ENCODE measurements around the gene CDH12. TPM values are rescaled to one million over a fixed set of nuclear protein-coding genes. Genes with fewer than 3 reads are reported as not detected.

Gene CDH12
- total RNA-seq, 1 experiment from 2014 or later = not detected

- no peak for ATAC-seq
- POLR2A ChIA-PET = no interaction called here
- TF ChIP-seq ELF1 (IDR thresholded peaks at IDR 0.05; ENCODE audit: borderline replicate concordance, low read depth) = no peak
- no peak for TF ChIP-seq FOSL1 (IDR thresholded peaks at IDR 0.05; ENCODE audit: low read depth)
- no peak for TF ChIP-seq SRF (IDR thresholded peaks at IDR 0.05; ENCODE audit: low read depth)
- no peak for TF ChIP-seq ZBTB33 (IDR thresholded peaks at IDR 0.05; ENCODE audit: extremely low read depth, insufficient replicate concordance, low read length)
- TF ChIP-seq POLR2AphosphoS5 (IDR thresholded peaks at IDR 0.05; ENCODE audit: low read depth, low read length) = no peak
- no peak for TF ChIP-seq ZFX (IDR thresholded peaks at IDR 0.05)
- no peak for TF ChIP-seq CEBPB (IDR thresholded peaks at IDR 0.05; ENCODE audit: low read depth)
- no peak for TF ChIP-seq CTCF (IDR thresholded peaks at IDR 0.05 in 2 of 3, conservative IDR thresholded peaks at IDR 0.05 in 1 of 3; ENCODE audit: borderline replicate concordance in 1 of 3, insufficient read depth in 1 of 3, low read depth in 2 of 3, low read length in 2 of 3)
- no peak for TF ChIP-seq SP1 (IDR thresholded peaks at IDR 0.05; ENCODE audit: low read depth)
- TF ChIP-seq EZH2 (IDR thresholded peaks at IDR 0.05) = no peak
- TF ChIP-seq EGR1 (IDR thresholded peaks at IDR 0.05; ENCODE audit: low read depth) = no peak
- no peak for TF ChIP-seq REST (IDR thresholded peaks at IDR 0.05; ENCODE audit: low read depth)
These were observed 1087.7 kb downstream of the CDH12 start for GRCh38 chr5:21765406-21765805.

More at GRCh38 chr5:21765406-21765805, 1087.7 kb downstream of the CDH12 start:
- Histone ChIP-seq H3K4me3 (replicated peaks in 1 of 2; ENCODE audit: low read depth in 1 of 2, low read length in 2 of 2) (no peak overlapping the region), H3K4me2 (ENCODE audit: low read length) (no peak overlapping the region), H3K9ac (ENCODE audit: low read length) (no peak overlapping the region), H3K27me3 (ENCODE audit: insufficient read depth, low read length) (no peaks in the 10 kb centered on the region), H2AFZ (ENCODE audit: low read depth, low read length, poor library complexity, severe bottlenecking) (no peak overlapping the region), H3K79me2 (ENCODE audit: insufficient read depth, low read length) (no peaks in the 10 kb centered on the region), H3K4me1 (ENCODE audit: control insufficient read depth in 1 of 2, insufficient read depth in 2 of 2, low read length in 2 of 2) (no peaks in the 10 kb centered on the region), H3K9me3 (ENCODE audit: control insufficient read depth in 1 of 2, insufficient read depth in 1 of 2, low read depth in 1 of 2, low read length in 2 of 2) (peaks cover 4 to 8% of the 10 kb centered on the region in 2 experiments; a peak in 3 of 4 replicates), H3K27ac (ENCODE audit: low read depth, low read length) (no peak overlapping the region), H3K36me3 (ENCODE audit: control insufficient read depth in 1 of 2, insufficient read depth in 2 of 2, low read length in 2 of 2) (no peaks in the 10 kb centered on the region), H4K20me1 (ENCODE audit: insufficient read depth) (no peaks in the 10 kb centered on the region), H3K9me2 (ENCODE audit: insufficient read depth) (no peaks in the 10 kb centered on the region)
- BruUV-seq (replicated peaks) = no TSS peak
- DNase-seq (ENCODE audit: low read depth, low spot score) = no peak
- ChIA-PET RAD21 (ENCODE audit: low non-redundant PET in 1 of 2, low total read pairs in 2 of 2, uncharacterized antibody in 2 of 2, unreplicated experiment in 2 of 2) (no interaction called here), CTCF (no interaction called here)
- intact Hi-C loops (cut with micrococcal nuclease) = no loop called here
